Liver (tissue), 3 donors: ENCODE results near the gene WDR86.

Experiments used
- CTCF ChIP-seq: fragments of 150-350 bp; IDR thresholded peaks from 2 replicates; pipeline ENCODE4 v1.5.1; 2017; ENCODE audit warnings: improper control_type of control experiment, low read depth, low read length; ENCODE audit not compliant: missing input control
- JUND ChIP-seq, 2 donors: IDR thresholded peaks; 2 replicates each; pipeline ENCODE4 v1.6.1; 2016; ENCODE audit warnings: antibody characterized with exemption in 2 of 2
- RAD21 ChIP-seq, 2 donors: IDR thresholded peaks; 2 replicates each; pipeline ENCODE4 v1.6.1; 2016; ENCODE audit warnings: antibody characterized with exemption in 2 of 2, mild to moderate bottlenecking in 2 of 2
- REST ChIP-seq: IDR thresholded peaks from 2 replicates; pipeline ENCODE4 v1.6.1; 2016; ENCODE audit warnings: antibody characterized with exemption, mild to moderate bottlenecking
- SP1 ChIP-seq: IDR thresholded peaks from 2 replicates; pipeline ENCODE4 v1.6.1; 2018; ENCODE audit warnings: antibody characterized with exemption, mild to moderate bottlenecking
- YY1 ChIP-seq: IDR thresholded peaks from 2 replicates; pipeline ENCODE4 v1.6.1; 2016; ENCODE audit warnings: antibody characterized with exemption, mild to moderate bottlenecking
- donor health status: healthy.
- donor health status: healthy.

- TF ChIP-seq CTCF (no peak), REST (no peak), SP1 (peak; percentile 9), RAD21 (IDR thresholded peaks at IDR 0.05) (no peak), JUND (IDR thresholded peaks at IDR 0.05) (no peak), YY1 (no peak)
These were observed 785 bp downstream of the WDR86 start for GRCh38 chr7:151408839-151409666.
